HG02938 (cell line): Measurements from ENCODE around the gene GAS1.

Source experiments
- ATAC-seq: cut with Tn5 transposase; IDR thresholded peaks from one replicate; pipeline ENCODE4 v1.9.1; 2021; ENCODE audit warnings: mild to moderate bottlenecking, moderate library complexity; ENCODE audit not compliant: unreplicated experiment

The GAS1 gene

GRCh38 chr9:86926145-86926544 lies 21.2 kb downstream of the GAS1 start:
- no peak for ATAC-seq

GRCh38 chr9:86925686-86926085 lies 21.6 kb downstream of the GAS1 start:
- ATAC-seq = no peak

- no peak for ATAC-seq
Observed at GRCh38 chr9:86924206-86924605, 23.1 kb downstream of the GAS1 start.

- no peak for ATAC-seq
Observed at GRCh38 chr9:86921151-86921923, 26.0 kb downstream of the GAS1 start.

- ATAC-seq = no peak
Observed at GRCh38 chr9:86918556-86918955, 28.8 kb downstream of the GAS1 start.

- ATAC-seq = no peak
Observed at GRCh38 chr9:86912210-86912609, 35.1 kb downstream of the GAS1 start.

- ATAC-seq = no peak
Observed at GRCh38 chr9:86909388-86909787, 37.9 kb downstream of the GAS1 start.

- no peak for ATAC-seq
Observed at GRCh38 chr9:86908261-86908660, 39.0 kb downstream of the GAS1 start.

GRCh38 chr9:86907346-86907745 lies 40.0 kb downstream of the GAS1 start:
- ATAC-seq = no peak

- no peak for ATAC-seq
Observed at GRCh38 chr9:86903734-86904085, 43.6 kb downstream of the GAS1 start.

GRCh38 chr9:86902991-86903733 lies 44.1 kb downstream of the GAS1 start:
- ATAC-seq = no peak

GRCh38 chr9:86902586-86902985 lies 44.7 kb downstream of the GAS1 start:
- ATAC-seq = no peak

GRCh38 chr9:86902176-86902575 lies 45.1 kb downstream of the GAS1 start:
- ATAC-seq = no peak

- no peak for ATAC-seq
Observed at GRCh38 chr9:86901511-86901910, 45.8 kb downstream of the GAS1 start.
